AG20443 (cell line): ENCODE measurements around the gene SEC16A.

Experiments
- DNase-seq: peaks from one replicate; pipeline ENCODE4 v3.0.0; 2012; ENCODE audit warnings: low spot score, mixed read lengths

Gene SEC16A

GRCh38 chr9:136399176-136400037 is 83.4 kb downstream of the SEC16A start:
- DNase-seq: peak; percentile 69

- DNase-seq: no peak
These were observed 84.6 kb downstream of the SEC16A start for GRCh38 chr9:136398286-136398685.

- no peak for DNase-seq
These were observed 85.2 kb downstream of the SEC16A start for GRCh38 chr9:136397643-136398042.

- no peak for DNase-seq
These were observed 86.7 kb downstream of the SEC16A start for GRCh38 chr9:136396219-136396515.

- DNase-seq: no peak
These were observed 87.3 kb downstream of the SEC16A start for GRCh38 chr9:136395345-136396218.

GRCh38 chr9:136395020-136395340 is 87.9 kb downstream of the SEC16A start:
- no peak for DNase-seq

- no peak for DNase-seq
These were observed 88.4 kb downstream of the SEC16A start for GRCh38 chr9:136394312-136395019.

GRCh38 chr9:136393531-136393930 is 89.3 kb downstream of the SEC16A start:
- DNase-seq: no peak

- no peak for DNase-seq
These were observed 90.0 kb downstream of the SEC16A start for GRCh38 chr9:136392538-136393449.

GRCh38 chr9:136391737-136392537 is 90.9 kb downstream of the SEC16A start:
- no peak for DNase-seq
